Mesendoderm (in vitro differentiated cells): Measurements from ENCODE around the gene ITGB6.
"Not testable (repeated sequence)": the region's sequence is repeated elsewhere in the genome, so short reads cannot be mapped to it uniquely, and the experiment has no call there.

ENCODE experiments used
- DNase-seq: peaks from one replicate; pipeline ENCODE4 v3.0.0; 2013
- H2AK5ac ChIP-seq: 2 replicates; pipeline ENCODE4 v1.6.1; 2013; ENCODE audit warnings: low read length, inconsistent platforms
- H2BK120ac ChIP-seq: 2 replicates; pipeline ENCODE4 v1.6.1; 2013; ENCODE audit warnings: low read depth, mild to moderate bottlenecking, low read length, moderate library complexity, mixed read lengths
- H2BK15ac ChIP-seq: replicated peaks from 2 replicates; pipeline ENCODE4 v1.6.1; 2013; ENCODE audit warnings: low read depth, mild to moderate bottlenecking, moderate library complexity
- H2BK5ac ChIP-seq: 2 replicates; pipeline ENCODE4 v1.6.1; 2013; ENCODE audit warnings: low read length, inconsistent platforms
- H3K18ac ChIP-seq: 2 replicates; pipeline ENCODE4 v1.6.1; 2013; ENCODE audit warnings: mild to moderate bottlenecking, low read length, mixed read lengths
- H3K23ac ChIP-seq: one replicate; pipeline ENCODE4 v1.6.1; 2013; ENCODE audit warnings: low read length
- H3K27ac ChIP-seq: 2 replicates; pipeline ENCODE4 v1.5.1; 2013; ENCODE audit warnings: low read depth, mild to moderate bottlenecking, inconsistent platforms, low read length, moderate library complexity
- H3K27me3 ChIP-seq: 2 replicates; pipeline ENCODE4 v1.6.1; 2013; ENCODE audit warnings: low read length, control low read depth, mild to moderate bottlenecking, inconsistent platforms; ENCODE audit not compliant: insufficient read depth, poor library complexity
- H3K36me3 ChIP-seq: 2 replicates; pipeline ENCODE4 v1.6.1; 2013; ENCODE audit warnings: low read length, inconsistent platforms; ENCODE audit not compliant: control insufficient read depth, insufficient read depth
- H3K4ac ChIP-seq: one replicate; pipeline ENCODE4 v1.6.1; 2013; ENCODE audit warnings: low read depth, mild to moderate bottlenecking, low read length, moderate library complexity
- H3K4me1 ChIP-seq: 2 replicates; pipeline ENCODE4 v1.6.1; 2013; ENCODE audit warnings: low read depth, low read length, inconsistent platforms; ENCODE audit not compliant: control insufficient read depth
- H3K4me2 ChIP-seq: 2 replicates; pipeline ENCODE4 v1.6.1; 2013; ENCODE audit warnings: low read length
- H3K4me3 ChIP-seq: 2 replicates; pipeline ENCODE4 v1.5.1; 2013; ENCODE audit warnings: mild to moderate bottlenecking, low read length
- H3K56ac ChIP-seq: one replicate; pipeline ENCODE4 v1.6.1; 2013; ENCODE audit warnings: low read length
- H3K79me1 ChIP-seq: 2 replicates; pipeline ENCODE4 v1.6.1; 2013; ENCODE audit warnings: low read length, inconsistent platforms
- H3K79me2 ChIP-seq: 2 replicates; pipeline ENCODE4 v1.6.1; 2013; ENCODE audit warnings: mild to moderate bottlenecking, low read length; ENCODE audit not compliant: control insufficient read depth, insufficient read depth
- H3K9ac ChIP-seq: 2 replicates; pipeline ENCODE4 v1.6.1; 2013; ENCODE audit warnings: low read length, inconsistent platforms
- H4K5ac ChIP-seq: one replicate; pipeline ENCODE4 v1.6.1; 2013; ENCODE audit warnings: low read length
- H4K8ac ChIP-seq: one replicate; pipeline ENCODE4 v1.6.1; 2013; ENCODE audit warnings: low read depth, mild to moderate bottlenecking, control low read depth, low read length, moderate library complexity
- WGBS: extraction: QIAGEN DNeasy Blood & Tissue Kit; methylation state at CpG from one replicate; pipeline ENCODE4 v1.1.7; 2013; ENCODE audit warnings: low lambda C conversion rate, missing lambda C conversion rate; ENCODE audit not compliant: insufficient coverage; ENCODE audit errors: extremely low coverage; 5-methylcytosine and 5-hydroxymethylcytosine counted together

The ITGB6 gene

DNA sequence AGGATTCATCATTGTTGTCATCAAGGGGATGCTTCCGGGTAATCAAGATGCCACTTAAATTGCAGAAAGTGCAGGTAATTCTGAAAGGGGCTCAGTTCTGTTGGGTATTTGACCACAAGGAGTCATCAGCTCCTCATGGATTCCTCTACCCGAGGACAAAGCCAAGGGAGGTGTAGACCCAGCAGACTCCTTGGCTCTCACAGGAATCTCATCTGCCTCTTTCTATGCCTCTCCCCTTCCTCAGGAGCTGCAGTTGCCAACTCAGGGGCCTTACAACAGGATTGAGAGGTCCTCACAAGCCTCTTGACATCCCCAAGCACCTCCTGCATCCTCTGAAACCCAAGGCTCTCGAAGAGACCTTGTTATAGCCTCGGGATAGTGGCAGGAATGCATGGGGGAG lies 44.0 kb downstream of the ITGB6 start:
- Histone ChIP-seq H3K18ac (no peak overlapping the region), H4K8ac (no peak overlapping the region), H3K4me1 (peaks cover 4% of the 10 kb centered on the region), H2BK120ac (no peak overlapping the region), H3K79me1 (no peaks in the 10 kb centered on the region), H2BK15ac (no peak overlapping the region), H4K5ac (no peak overlapping the region), H3K79me2 (no peaks in the 10 kb centered on the region), H3K9ac (no peak overlapping the region), H3K56ac (no peak overlapping the region), H3K27ac (no peak overlapping the region), H2BK5ac (no peak overlapping the region), H2AK5ac (no peak overlapping the region), H3K4ac (no peak overlapping the region), H3K4me2 (no peak overlapping the region), H3K23ac (no peak overlapping the region), H3K36me3 (no peaks in the 10 kb centered on the region), H3K4me3 (no peak overlapping the region), H3K27me3 (no peaks in the 10 kb centered on the region)
- WGBS: no CpG with 5 or more reads among the region's 4 CpGs
- peak; percentile 81 for DNase-seq

DNA sequence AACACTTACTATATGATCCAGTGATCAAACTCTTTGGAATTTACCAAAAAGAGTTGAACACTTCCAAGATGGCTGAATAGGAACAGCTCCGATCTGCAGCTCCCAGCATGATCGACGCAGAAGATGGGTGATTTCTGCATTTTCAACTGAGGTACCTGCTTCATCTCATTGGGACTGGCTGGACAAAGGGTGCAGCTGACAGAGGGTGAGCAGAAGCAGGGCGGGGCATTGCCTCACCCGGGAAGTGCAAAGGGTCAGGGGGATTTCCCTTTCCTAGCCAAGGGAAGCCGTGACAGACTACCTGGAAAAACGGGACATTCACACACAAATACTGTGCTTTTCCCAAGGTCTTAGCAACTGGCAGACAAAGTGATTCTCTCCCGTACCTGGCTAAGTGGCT lies 51.7 kb downstream of the ITGB6 start:
- not testable (repeated sequence) for DNase-seq

GRCh38 chr2:160145471-160145870 lies 54.6 kb downstream of the ITGB6 start:
- no peak overlapping the region for H2BK120ac ChIP-seq
- no CpG with 5 or more reads among the region's 2 CpGs for WGBS
- no peak overlapping the region for H2BK15ac ChIP-seq
- no peak overlapping the region for H3K18ac ChIP-seq
- no peak overlapping the region for H3K4ac ChIP-seq
- no peak overlapping the region for H2AK5ac ChIP-seq
- no peak overlapping the region for H3K56ac ChIP-seq
- H3K27me3 ChIP-seq: no peaks in the 10 kb centered on the region
- H3K4me1 ChIP-seq: no peaks in the 10 kb centered on the region
- no peak overlapping the region for H3K4me3 ChIP-seq
- H4K5ac ChIP-seq: no peak overlapping the region
- H3K9ac ChIP-seq: no peak overlapping the region
- no peaks in the 10 kb centered on the region for H3K79me1 ChIP-seq
- H3K23ac ChIP-seq: no peak overlapping the region
- H4K8ac ChIP-seq: no peak overlapping the region
- no peaks in the 10 kb centered on the region for H3K79me2 ChIP-seq
- no peak overlapping the region for H3K27ac ChIP-seq
- no peak for DNase-seq
- no peak overlapping the region for H3K4me2 ChIP-seq
- H3K36me3 ChIP-seq: no peaks in the 10 kb centered on the region
- no peak overlapping the region for H2BK5ac ChIP-seq

More for the DNA sequence above, 51.7 kb downstream of the ITGB6 start:
- no CpG with 5 or more reads among the region's 8 CpGs for WGBS
- H4K8ac ChIP-seq, H2BK5ac ChIP-seq, H2AK5ac ChIP-seq, H3K27ac ChIP-seq, H2BK120ac ChIP-seq, H3K4me1 ChIP-seq, H4K5ac ChIP-seq, H3K9ac ChIP-seq, H3K18ac ChIP-seq, H2BK15ac ChIP-seq, H3K23ac ChIP-seq, H3K27me3 ChIP-seq, H3K4me2 ChIP-seq, H3K79me1 ChIP-seq, H3K4me3 ChIP-seq, H3K36me3 ChIP-seq, H3K4ac ChIP-seq, H3K79me2 ChIP-seq: not testable (repeated sequence)
- H3K56ac ChIP-seq: peak overlapping the region; percentile 49

GRCh38 chr2:160144280-160144990 lies 55.6 kb downstream of the ITGB6 start:
- Histone ChIP-seq H3K18ac (no peak overlapping the region), H3K4me1 (no peaks in the 10 kb centered on the region), H4K8ac (no peak overlapping the region), H3K4me3 (no peak overlapping the region), H3K79me1 (no peaks in the 10 kb centered on the region), H3K9ac (no peak overlapping the region), H2BK120ac (no peak overlapping the region), H3K23ac (no peak overlapping the region), H2BK5ac (no peak overlapping the region), H3K4me2 (no peak overlapping the region), H2AK5ac (no peak overlapping the region), H3K56ac (no peak overlapping the region), H2BK15ac (no peak overlapping the region), H3K36me3 (no peaks in the 10 kb centered on the region), H3K27ac (no peak overlapping the region), H3K4ac (no peak overlapping the region), H3K27me3 (no peaks in the 10 kb centered on the region), H3K79me2 (no peaks in the 10 kb centered on the region), H4K5ac (no peak overlapping the region)
- WGBS: no CpG with 5 or more reads among the region's 9 CpGs
- no peak for DNase-seq

- no peak overlapping the region for H3K9ac ChIP-seq
- no peak overlapping the region for H3K18ac ChIP-seq
- H2BK15ac ChIP-seq: no peak overlapping the region
- H3K79me1 ChIP-seq: no peaks in the 10 kb centered on the region
- H3K27ac ChIP-seq: no peak overlapping the region
- H3K56ac ChIP-seq: no peak overlapping the region
- no peak overlapping the region for H3K4me2 ChIP-seq
- H3K4me1 ChIP-seq: no peaks in the 10 kb centered on the region
- H4K8ac ChIP-seq: no peak overlapping the region
- no peak overlapping the region for H4K5ac ChIP-seq
- no CpG with 5 or more reads among the region's 6 CpGs for WGBS
- H3K79me2 ChIP-seq: no peaks in the 10 kb centered on the region
- no peak overlapping the region for H3K23ac ChIP-seq
- H3K27me3 ChIP-seq: no peaks in the 10 kb centered on the region
- H3K4me3 ChIP-seq: no peak overlapping the region
- no peaks in the 10 kb centered on the region for H3K36me3 ChIP-seq
- H2BK5ac ChIP-seq: no peak overlapping the region
- H2AK5ac ChIP-seq: no peak overlapping the region
- no peak overlapping the region for H2BK120ac ChIP-seq
- no peak overlapping the region for H3K4ac ChIP-seq
- no peak for DNase-seq
These were observed 57.6 kb downstream of the ITGB6 start for GRCh38 chr2:160142472-160142871.

GRCh38 chr2:160141912-160142311 lies 58.2 kb downstream of the ITGB6 start:
- H4K5ac ChIP-seq: no peak overlapping the region
- H3K79me1 ChIP-seq: no peaks in the 10 kb centered on the region
- no peak overlapping the region for H3K4me2 ChIP-seq
- H3K4ac ChIP-seq: no peak overlapping the region
- H3K27ac ChIP-seq: no peak overlapping the region
- no peak overlapping the region for H3K4me3 ChIP-seq
- no peaks in the 10 kb centered on the region for H3K36me3 ChIP-seq
- H3K23ac ChIP-seq: no peak overlapping the region
- H3K18ac ChIP-seq: no peak overlapping the region
- H2BK15ac ChIP-seq: no peak overlapping the region
- H2AK5ac ChIP-seq: no peak overlapping the region
- H3K9ac ChIP-seq: no peak overlapping the region
- WGBS: no CpG with 5 or more reads among the region's 3 CpGs
- no peak overlapping the region for H3K56ac ChIP-seq
- H2BK5ac ChIP-seq: no peak overlapping the region
- H4K8ac ChIP-seq: no peak overlapping the region
- no peaks in the 10 kb centered on the region for H3K4me1 ChIP-seq
- no peaks in the 10 kb centered on the region for H3K79me2 ChIP-seq
- no peak for DNase-seq
- H2BK120ac ChIP-seq: no peak overlapping the region
- H3K27me3 ChIP-seq: no peaks in the 10 kb centered on the region
